K562 (cell line): Measurements from ENCODE around the gene TUBB4B. TPM values are rescaled to one million over a fixed set of nuclear protein-coding genes. Genes with fewer than 3 reads are reported as not detected.
A peak's percentile ranks its signal among the peaks of the same experiment; 100 is the strongest.

ENCODE experiments used
- ARID1B ChIP-seq: fragments of 450-650 bp; IDR thresholded peaks from 2 replicates; pipeline ENCODE4 v1.6.1; 2016; ENCODE audit warnings: antibody characterized with exemption, mild to moderate bottlenecking, inconsistent platforms
- ARNT ChIP-seq, 2 experiments: fragments of 450-650 bp; IDR thresholded peaks; 2 replicates each; pipeline ENCODE4 v1.6.1; 2016; ENCODE audit warnings: mild to moderate bottlenecking in 1 of 2
- BCOR ChIP-seq: fragments of 450-650 bp; IDR thresholded peaks from 2 replicates; pipeline ENCODE4 v1.6.1; 2016
- BDP1 ChIP-seq: IDR thresholded peaks from 3 replicates; pipeline ENCODE4 v1.6.1; 2011; ENCODE audit not compliant: insufficient read length, insufficient read depth
- ELF4 ChIP-seq: fragments of 450-650 bp; formaldehyde crosslinking; IDR thresholded peaks from 2 replicates; pipeline ENCODE4 v1.4.0; 2022; ENCODE audit warnings: missing genetic modification characterization
- ETV5 ChIP-seq: sonication (generic); formaldehyde crosslinking; IDR thresholded peaks from 2 replicates; pipeline ENCODE4 v1.4.0; 2020; ENCODE audit warnings: low read depth, mild to moderate bottlenecking, missing genetic modification reagents
- GABPA ChIP-seq: fragments of 200-800 bp; sonication (Bioruptor generic); conservative IDR thresholded peaks from 2 replicates; pipeline ENCODE4 v1.6.1; 2016; ENCODE audit warnings: low read depth, missing genetic modification characterization, missing compliant biosample characterization
- GABPB1 ChIP-seq: sonication (generic); formaldehyde crosslinking; IDR thresholded peaks from 2 replicates; pipeline ENCODE4 v1.8.0; 2022; ENCODE audit warnings: mild to moderate bottlenecking, missing genetic modification reagents
- GATAD2A ChIP-seq: fragments of 450-650 bp; IDR thresholded peaks from 2 replicates; pipeline ENCODE4 v1.6.1; 2017
- MYC ChIP-seq, 2 experiments: fragments of 250-450 bp in 1 of 2; sonication (Bioruptor Pico) in 1 of 2; IDR thresholded peaks; 2 replicates each; pipeline versions ENCODE4 v1.5.1 to v1.6.1; 2012 to 2021; ENCODE audit warnings: low read depth in 2 of 2, borderline replicate concordance in 1 of 2, improper control_type of control experiment in 1 of 2, low read length in 1 of 2, mild to moderate bottlenecking in 1 of 2, moderate library complexity in 1 of 2
- NRF1 ChIP-seq, 2 experiments: fragments of 450-650 bp; IDR thresholded peaks in 1 of 2; conservative IDR thresholded peaks in 1 of 2; 2 replicates each; pipeline ENCODE4 v1.6.1; 2014; ENCODE audit warnings: mild to moderate bottlenecking in 2 of 2
- SREBF2 ChIP-seq: sonication (generic); formaldehyde crosslinking; IDR thresholded peaks from 2 replicates; pipeline ENCODE4 v1.4.0; 2020; ENCODE audit warnings: mild to moderate bottlenecking, missing genetic modification reagents
- THRAP3 ChIP-seq: fragments of 450-650 bp; IDR thresholded peaks from 2 replicates; pipeline ENCODE4 v1.6.1; 2016; ENCODE audit warnings: mild to moderate bottlenecking, inconsistent platforms, borderline replicate concordance
- YY1 ChIP-seq, 3 experiments: IDR thresholded peaks; 2 replicates each; pipeline ENCODE4 v1.6.1; 2011; ENCODE audit warnings: low read length in 2 of 3, mild to moderate bottlenecking in 2 of 3, moderate library complexity in 2 of 3, borderline replicate concordance in 1 of 3, control low read depth in 1 of 3, low read depth in 1 of 3; ENCODE audit not compliant: insufficient read depth in 3 of 3, insufficient replicate concordance in 2 of 3, control insufficient read depth in 1 of 3, insufficient read length in 1 of 3; ENCODE audit errors: extremely low read depth in 1 of 3
- ZBTB1 ChIP-seq: sonication (generic); formaldehyde crosslinking; IDR thresholded peaks from 2 replicates; pipeline ENCODE4 v1.8.1; 2023; ENCODE audit warnings: missing genetic modification reagents, low read depth, mild to moderate bottlenecking, borderline replicate concordance
- ZNF133 ChIP-seq: fragments of 250-450 bp; sonication (Bioruptor Pico); IDR thresholded peaks from 2 replicates; pipeline ENCODE4 v1.4.0; 2020; ENCODE audit warnings: mild to moderate bottlenecking
- ZNF699 ChIP-seq: fragments of 250-450 bp; sonication (Bioruptor Pico); IDR thresholded peaks from 2 replicates; pipeline ENCODE4 v1.8.0; 2021; ENCODE audit warnings: mild to moderate bottlenecking, moderate library complexity; ENCODE audit not compliant: insufficient replicate concordance
- polyA plus RNA-seq, 8 experiments: library from polyadenylated mRNA; depleted of rRNA in 4 of 8; stranded (reverse) in 5 of 8; unstranded in 3 of 8; fragments of >200 nt; fragmentation: Nextera tagmentation in 2 of 8; fragmentation: Illumina TruSeq in 1 of 8; extraction: Ambion mirVana in 2 of 8; extraction: Trizol in 1 of 8; gene quantifications; 2 replicates each; pipeline versions ENCODE4 v1.2.1 to v1.2.3, GENCODE V29; 2011 to 2014; ENCODE audit warnings: inconsistent platforms in 1 of 8, missing spikeins in 1 of 8
- total RNA-seq, 7 experiments: library from RNA; depleted of rRNA in 6 of 7; stranded (reverse); fragments of >200 nt in 6 of 7; fragmentation: Illumina TruSeq in 2 of 7; extraction: Trizol in 2 of 7; gene quantifications; 2 replicates each; pipeline versions ENCODE4 v1.2.1 to v1.2.3, GENCODE V29; 2011 to 2021; ENCODE audit warnings: low replicate concordance in 1 of 7
- TF ChIP-seq, protein P1 (sequence below): fragments of 250-450 bp; sonication (Bioruptor Pico); IDR thresholded peaks from 2 replicates; pipeline ENCODE4 v1.5.0; 2020; ENCODE audit warnings: mild to moderate bottlenecking
- TF ChIP-seq, protein P2 (sequence below): fragments of 250-450 bp; sonication (Bioruptor Pico); IDR thresholded peaks from 2 replicates; pipeline ENCODE4 v1.9.0; 2021; ENCODE audit warnings: mild to moderate bottlenecking, inconsistent platforms
- TF ChIP-seq, protein P3 (sequence below): sonication (generic); formaldehyde crosslinking; IDR thresholded peaks from 2 replicates; pipeline ENCODE4 v1.4.0; 2020; ENCODE audit warnings: mild to moderate bottlenecking, missing genetic modification reagents
- TF ChIP-seq, protein P4 (sequence below): fragments of 250-450 bp; sonication (Bioruptor Pico); IDR thresholded peaks from 2 replicates; pipeline ENCODE4 v1.8.0; 2021; ENCODE audit warnings: borderline replicate concordance, mild to moderate bottlenecking, moderate library complexity; ENCODE audit not compliant: poor library complexity, severe bottlenecking

TUBB4B gene
- total and polyA plus RNA-seq, 9 of the 15 experiments (the other 6 are each of a cell fraction or from before 2014, with no cell fraction given) = 24.1 to 443 (median 268) TPM

DNA sequence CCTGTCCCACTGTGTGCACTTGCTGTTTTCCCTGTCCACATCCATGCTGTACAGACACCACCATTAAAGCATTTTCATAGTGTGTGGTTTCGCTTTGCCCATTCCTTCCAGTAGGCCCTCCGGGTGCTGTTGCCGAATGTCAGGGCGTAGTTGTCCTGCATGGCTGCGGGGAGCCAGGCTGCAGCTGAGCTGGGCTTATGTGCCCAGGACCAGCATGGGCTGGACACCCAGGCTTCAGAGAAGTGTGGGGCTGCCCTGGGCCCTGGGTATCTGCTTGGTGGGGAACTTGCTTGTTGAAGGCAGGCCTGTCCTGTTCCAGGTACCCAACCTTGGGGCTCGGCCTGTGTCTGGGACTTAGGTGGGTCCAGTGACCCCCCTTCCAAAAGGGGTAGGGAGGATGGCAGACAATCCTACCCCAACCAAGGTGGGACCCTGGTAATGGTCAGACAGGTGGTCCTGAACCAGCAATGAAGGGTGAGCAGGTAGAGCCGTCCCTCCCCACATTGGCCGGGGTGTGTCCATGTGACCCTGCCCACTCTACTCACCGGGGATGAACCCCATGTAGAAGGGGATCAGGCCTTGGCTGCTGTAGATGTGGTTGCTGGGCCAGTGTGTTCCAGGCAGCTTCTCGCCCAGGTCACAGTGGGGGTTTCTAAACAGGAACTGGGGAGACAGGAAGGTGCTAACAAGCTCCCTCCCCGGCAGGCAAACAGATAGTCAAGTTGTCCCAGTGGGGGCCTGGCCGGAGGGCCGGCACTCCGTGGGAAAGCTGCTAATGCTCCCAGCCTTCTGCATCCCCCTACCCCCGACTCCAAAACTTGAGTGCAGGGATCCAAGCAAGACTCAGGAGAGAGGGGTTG lies 2.8 kb downstream of the TUBB4B start (continued):
- TF ChIP-seq ZNF133 (CRISPR knock-in tag) (no peak), BCOR (no peak), YY1 (IDR thresholded peaks at IDR 0.05; ENCODE audit: borderline replicate concordance in 1 of 3, control insufficient read depth in 1 of 3, extremely low read depth in 1 of 3, insufficient read depth in 3 of 3, insufficient read length in 1 of 3, insufficient replicate concordance in 2 of 3, low read depth in 1 of 3, low read length in 2 of 3) (no peak), BDP1 (no peak), THRAP3 (peak; percentile 16; the same call in 1 of the 2 replicates), ETV5 (CRISPR knock-in tag) (no peak), GATAD2A (no peak), MYC (IDR thresholded peaks at IDR 0.05; ENCODE audit: low read depth, low read length) (no peak), MYC (CRISPR knock-in tag; IDR thresholded peaks at IDR 0.05; ENCODE audit: borderline replicate concordance, low read depth) (peak; percentile 40; the same call in 1 of the 2 replicates), NRF1 (conservative IDR thresholded peaks at IDR 0.05 in 1 of 2, IDR thresholded peaks at IDR 0.05 in 1 of 2) (no peak), GABPA (no peak), ARNT (IDR thresholded peaks at IDR 0.05) (no peak), ARID1B (no peak), ELF4 (no peak), ZNF699 (CRISPR knock-in tag) (no peak), SREBF2 (no peak), ZBTB1 (CRISPR knock-in tag) (no peak), GABPB1 (no peak; the same call in 1 of the 2 replicates)
- TF ChIP-seq, protein P1, sequence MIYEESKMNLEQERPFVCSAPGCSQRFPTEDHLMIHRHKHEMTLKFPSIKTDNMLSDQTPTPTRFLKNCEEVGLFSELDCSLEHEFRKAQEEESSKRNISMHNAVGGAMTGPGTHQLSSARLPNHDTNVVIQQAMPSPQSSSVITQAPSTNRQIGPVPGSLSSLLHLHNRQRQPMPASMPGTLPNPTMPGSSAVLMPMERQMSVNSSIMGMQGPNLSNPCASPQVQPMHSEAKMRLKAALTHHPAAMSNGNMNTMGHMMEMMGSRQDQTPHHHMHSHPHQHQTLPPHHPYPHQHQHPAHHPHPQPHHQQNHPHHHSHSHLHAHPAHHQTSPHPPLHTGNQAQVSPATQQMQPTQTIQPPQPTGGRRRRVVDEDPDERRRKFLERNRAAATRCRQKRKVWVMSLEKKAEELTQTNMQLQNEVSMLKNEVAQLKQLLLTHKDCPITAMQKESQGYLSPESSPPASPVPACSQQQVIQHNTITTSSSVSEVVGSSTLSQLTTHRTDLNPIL = no peak
- TF ChIP-seq, protein P2, sequence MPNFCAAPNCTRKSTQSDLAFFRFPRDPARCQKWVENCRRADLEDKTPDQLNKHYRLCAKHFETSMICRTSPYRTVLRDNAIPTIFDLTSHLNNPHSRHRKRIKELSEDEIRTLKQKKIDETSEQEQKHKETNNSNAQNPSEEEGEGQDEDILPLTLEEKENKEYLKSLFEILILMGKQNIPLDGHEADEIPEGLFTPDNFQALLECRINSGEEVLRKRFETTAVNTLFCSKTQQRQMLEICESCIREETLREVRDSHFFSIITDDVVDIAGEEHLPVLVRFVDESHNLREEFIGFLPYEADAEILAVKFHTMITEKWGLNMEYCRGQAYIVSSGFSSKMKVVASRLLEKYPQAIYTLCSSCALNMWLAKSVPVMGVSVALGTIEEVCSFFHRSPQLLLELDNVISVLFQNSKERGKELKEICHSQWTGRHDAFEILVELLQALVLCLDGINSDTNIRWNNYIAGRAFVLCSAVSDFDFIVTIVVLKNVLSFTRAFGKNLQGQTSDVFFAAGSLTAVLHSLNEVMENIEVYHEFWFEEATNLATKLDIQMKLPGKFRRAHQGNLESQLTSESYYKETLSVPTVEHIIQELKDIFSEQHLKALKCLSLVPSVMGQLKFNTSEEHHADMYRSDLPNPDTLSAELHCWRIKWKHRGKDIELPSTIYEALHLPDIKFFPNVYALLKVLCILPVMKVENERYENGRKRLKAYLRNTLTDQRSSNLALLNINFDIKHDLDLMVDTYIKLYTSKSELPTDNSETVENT = no peak
- TF ChIP-seq, protein P3, sequence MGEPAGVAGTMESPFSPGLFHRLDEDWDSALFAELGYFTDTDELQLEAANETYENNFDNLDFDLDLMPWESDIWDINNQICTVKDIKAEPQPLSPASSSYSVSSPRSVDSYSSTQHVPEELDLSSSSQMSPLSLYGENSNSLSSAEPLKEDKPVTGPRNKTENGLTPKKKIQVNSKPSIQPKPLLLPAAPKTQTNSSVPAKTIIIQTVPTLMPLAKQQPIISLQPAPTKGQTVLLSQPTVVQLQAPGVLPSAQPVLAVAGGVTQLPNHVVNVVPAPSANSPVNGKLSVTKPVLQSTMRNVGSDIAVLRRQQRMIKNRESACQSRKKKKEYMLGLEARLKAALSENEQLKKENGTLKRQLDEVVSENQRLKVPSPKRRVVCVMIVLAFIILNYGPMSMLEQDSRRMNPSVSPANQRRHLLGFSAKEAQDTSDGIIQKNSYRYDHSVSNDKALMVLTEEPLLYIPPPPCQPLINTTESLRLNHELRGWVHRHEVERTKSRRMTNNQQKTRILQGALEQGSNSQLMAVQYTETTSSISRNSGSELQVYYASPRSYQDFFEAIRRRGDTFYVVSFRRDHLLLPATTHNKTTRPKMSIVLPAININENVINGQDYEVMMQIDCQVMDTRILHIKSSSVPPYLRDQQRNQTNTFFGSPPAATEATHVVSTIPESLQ (CRISPR knock-in tag) = no peak
- TF ChIP-seq, protein P4, sequence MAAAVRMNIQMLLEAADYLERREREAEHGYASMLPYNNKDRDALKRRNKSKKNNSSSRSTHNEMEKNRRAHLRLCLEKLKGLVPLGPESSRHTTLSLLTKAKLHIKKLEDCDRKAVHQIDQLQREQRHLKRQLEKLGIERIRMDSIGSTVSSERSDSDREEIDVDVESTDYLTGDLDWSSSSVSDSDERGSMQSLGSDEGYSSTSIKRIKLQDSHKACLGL (CRISPR knock-in tag) = no peak
